ENCODE measurements around the gene GUF1.
A peak's percentile ranks its signal among the peaks of the same experiment; 100 is the strongest.
"Not testable (repeated sequence)": the region's sequence is repeated elsewhere in the genome, so short reads cannot be mapped to it uniquely, and the experiment has no call there.

GUF1 gene

DNA sequence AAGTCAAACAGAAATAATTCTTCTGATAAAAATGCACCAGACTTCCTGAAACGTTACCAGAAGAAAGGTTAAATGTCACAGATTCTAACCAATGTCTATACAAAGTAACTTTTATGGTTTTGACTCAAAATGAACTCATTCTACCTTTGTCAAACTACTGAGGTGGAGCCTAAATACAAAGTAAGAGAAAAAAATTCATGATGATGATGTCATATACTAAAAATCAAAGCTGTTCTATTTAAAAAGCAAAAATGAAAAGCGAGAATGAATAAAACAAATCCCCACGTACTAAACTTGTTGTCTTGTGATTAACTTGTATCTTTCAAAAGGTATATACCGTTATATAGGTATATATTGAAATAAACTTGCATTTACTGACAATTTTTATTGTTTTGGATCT, 26.5 kb downstream of the GUF1 start:
- DNase-seq, result no peak

DNA sequence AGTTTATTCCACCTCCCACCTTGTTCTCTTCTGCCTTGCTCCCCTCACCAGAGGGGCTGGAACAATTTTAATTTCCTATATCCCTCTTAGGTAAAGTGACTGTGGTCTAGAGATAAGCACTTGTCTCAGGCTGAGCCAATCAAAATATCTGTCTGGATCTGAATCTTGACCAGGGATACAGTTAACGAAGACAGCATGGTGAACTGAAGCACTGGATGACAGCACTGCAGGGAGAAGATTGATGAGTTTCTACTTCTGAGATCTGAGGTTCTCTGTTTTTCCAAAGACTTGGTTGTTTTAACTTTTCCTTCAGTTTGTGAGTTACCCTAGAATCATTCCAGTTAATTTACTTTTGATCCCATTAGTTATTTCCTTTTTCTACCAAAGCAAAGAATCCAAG, 34.9 kb downstream of the GUF1 start:
- DNase-seq, result no peak

DNA sequence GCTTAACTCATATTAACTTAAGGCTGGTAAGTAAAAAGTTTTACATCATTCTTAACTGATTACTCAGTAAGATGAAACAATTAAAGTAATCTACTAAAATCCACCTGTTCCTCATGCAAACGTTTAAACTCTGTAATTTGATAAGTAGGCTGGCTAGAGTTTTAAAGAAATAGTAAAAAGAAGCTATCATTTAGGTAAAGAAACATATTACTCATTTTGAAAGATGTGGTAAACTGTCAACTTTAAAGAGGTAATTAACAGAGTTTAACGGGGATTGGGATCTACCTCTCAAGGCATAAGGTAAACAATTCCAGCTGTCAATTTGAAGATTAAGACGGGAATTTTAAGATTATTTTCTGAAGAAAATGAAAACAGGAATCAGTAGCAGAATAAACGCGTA, 38.4 kb downstream of the GUF1 start:
- DNase-seq, result no peak

DNA sequence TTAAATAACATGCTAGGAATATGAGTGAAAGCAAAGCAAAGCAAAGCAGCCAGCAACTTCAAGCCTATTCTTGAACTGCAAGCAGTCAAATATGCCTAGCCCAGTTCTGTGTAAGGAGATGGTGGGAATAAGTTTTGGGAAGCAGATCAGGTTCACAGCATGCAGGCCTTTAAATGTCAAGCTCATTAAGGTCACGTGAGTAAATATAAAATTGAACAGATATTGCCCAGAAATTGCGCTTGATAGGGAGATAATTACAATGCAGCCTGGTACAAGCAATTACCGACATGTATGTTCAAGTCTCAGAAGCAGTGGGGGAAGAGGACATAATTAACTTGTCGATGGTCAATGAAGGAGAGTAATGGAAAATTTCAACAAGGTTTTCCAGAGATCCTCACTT, 42.2 kb downstream of the GUF1 start:
- DNase-seq, result no peak

DNA sequence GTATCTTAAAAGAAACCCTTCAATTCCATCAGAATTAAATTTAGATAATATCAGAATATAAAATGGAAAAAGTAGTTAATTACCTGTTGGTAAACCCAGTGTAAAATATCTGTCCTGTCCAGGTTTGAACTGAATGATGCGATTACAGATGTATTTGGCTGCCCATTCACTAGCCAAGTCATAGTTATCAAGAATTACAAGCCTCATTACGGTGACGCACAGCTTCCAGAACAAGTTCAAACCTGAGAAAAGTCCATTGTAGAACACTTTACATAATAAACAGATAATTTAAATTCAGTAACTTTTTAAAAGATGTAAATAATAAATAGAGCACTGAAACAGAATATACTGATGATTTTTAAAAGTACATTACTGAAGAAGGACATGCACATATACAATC, 43.8 kb downstream of the GUF1 start:
- no peak for DNase-seq

DNA sequence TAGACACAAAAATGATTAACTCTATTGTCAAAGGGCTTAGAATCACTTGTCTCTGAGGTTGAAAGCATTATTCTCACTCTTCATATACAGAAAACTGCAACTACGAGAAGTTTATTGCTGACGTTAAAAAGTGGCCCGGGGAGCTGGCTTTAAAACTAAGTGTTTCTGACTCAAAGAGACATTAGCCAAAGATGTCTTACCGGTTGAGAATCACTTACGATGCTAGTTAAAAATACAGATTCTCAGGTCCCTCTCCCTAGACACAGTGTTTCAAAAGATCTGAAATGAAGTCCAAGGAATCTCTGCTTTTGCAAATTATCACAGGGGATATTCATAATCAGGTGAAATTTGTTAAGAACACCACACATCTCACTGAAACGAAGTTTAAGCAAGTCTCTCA, 46.9 kb downstream of the GUF1 start:
- DNase-seq, result no peak

DNA sequence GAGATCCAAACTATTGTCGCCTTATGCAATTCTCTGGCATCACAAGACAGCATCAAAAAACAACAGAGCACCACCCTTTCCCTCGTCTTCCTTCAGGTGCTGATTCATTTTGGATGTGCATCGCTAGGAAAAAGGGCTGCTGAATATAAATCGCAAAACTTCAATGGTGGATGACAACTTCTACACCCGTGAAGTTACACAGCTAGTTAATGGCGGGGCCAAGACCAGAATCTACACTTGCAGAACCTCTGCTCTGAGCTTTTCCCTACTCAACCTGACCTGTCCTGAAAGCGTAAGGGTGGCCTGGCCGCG, 47.5 kb downstream of the GUF1 start:
- DNase-seq, result no peak

DNA sequence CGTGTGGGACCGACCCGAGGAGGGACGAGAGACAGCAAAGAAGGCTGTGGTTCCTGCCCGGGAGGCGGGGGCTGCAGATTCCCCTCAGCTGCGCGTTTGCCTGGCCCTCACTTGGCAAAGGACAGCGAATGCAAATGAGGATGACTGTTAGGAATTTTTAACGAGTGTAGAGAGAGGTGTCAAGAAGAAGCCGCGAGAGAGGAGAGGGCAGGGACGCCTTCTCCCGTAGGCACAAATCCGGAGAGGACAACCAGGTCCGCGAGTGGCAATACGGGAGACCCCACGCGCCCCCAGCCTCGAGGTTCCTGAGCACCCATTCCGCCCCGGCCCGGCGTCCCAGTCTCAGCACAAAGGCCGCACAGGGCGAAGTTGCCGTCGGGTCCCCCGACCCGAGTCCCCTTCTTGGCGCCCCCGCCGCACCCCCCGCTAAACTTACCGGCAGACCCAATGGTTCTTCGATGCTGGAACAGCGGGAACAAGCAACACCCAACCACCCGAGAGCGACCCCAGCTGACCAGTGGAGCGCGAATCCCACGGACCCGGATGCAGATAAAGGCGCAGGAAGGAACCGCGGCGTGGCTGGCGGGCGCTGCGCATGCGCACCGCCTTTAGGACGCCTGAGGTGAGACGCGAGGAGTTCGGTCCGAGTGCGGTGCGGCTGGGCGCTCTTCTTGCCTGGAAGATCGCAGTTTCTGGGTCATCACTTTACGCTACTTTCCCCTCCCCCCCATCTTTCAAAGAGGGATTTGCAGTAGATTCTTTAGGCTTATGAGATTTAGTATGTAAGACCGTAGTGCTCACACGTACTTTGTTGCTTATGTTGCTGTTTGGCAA, 48.0 kb downstream of the GUF1 start, which contains the start of gene GNPDA2:
Gene GNPDA2 (minus strand): TSS at position 519 of the 834 bp plus-strand sequence. CDS start 4,349 bp downstream, outside the sequence.
- peak; percentile 69 for DNase-seq

DNA sequence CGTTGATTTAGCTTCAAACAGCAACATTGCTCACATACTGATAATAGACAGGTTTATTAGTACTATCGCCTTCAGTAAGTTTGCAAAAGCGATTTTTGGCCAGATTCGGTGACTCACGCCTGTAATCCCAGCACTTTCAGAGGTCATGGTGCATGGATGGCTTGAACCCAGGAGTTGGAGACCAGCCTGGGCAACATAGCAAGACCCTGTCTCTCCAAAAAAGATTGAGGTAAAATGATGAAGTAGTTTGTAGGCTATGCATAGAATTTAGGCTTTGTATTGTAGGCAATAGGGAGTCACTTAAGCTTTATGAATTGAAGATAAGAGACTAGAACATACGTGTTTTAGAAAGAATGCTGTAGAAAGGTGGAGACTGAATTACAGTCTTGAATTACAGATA, 49.3 kb downstream of the GUF1 start:
- DNase-seq, result no peak

DNA sequence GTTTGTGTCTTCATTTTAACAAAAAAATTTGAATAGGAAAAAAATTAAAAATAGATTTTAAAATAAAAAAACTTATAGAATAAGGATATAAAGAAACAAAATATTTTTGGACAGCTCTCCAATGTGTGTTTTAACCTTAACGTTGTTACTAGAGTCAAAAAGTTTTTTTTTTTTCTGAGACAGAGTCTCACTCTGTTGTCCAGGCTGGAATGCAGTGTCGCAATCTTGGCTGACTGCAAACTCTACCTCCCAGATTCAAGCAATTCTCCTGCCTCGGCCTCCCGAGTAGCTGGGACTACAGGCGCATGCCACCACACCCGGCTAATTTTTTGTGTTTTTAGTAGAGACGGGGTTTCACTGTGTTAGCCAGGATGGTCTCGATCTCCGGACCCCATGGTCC, 50.5 kb downstream of the GUF1 start:
- DNase-seq, result not testable (repeated sequence)

DNA sequence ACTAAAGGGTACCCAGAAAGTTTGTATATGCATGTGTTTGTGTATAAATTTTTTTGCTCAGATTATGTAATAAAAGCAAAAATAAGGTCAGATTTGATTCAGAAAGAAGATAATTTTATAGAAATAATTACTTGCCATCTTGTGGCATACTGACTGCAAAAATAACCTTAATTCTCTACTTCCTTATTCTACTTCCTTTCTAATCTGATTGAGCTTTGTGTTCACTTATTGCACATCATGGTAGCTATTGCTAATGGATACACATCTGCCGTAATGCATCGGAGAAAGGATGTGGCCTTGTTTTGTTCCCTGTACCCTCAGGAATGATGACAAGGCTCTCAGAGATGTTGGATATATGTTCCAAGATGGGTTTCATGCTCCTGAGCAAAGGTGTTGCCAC, 58.7 kb downstream of the GUF1 start:
- no peak for DNase-seq

DNA sequence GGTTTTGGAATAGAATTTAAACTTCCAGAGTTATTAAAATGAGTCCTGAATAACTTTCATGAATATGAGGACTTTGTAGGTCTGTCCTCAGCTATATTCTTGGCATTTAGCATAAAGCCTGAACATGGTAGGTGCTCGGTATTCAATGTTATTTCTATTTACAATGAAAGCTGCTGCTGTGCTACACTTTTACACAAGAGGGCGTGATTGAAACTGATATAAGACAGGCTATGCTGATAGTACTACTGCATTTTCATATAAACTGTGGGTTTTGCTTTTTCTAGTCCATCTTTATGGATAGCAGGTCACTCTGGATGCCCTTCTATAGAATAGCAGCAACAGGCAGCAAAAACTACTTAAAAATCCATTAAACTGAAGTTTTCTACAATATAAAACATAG, 60.4 kb downstream of the GUF1 start:
- DNase-seq, result peak; percentile 26

DNA sequence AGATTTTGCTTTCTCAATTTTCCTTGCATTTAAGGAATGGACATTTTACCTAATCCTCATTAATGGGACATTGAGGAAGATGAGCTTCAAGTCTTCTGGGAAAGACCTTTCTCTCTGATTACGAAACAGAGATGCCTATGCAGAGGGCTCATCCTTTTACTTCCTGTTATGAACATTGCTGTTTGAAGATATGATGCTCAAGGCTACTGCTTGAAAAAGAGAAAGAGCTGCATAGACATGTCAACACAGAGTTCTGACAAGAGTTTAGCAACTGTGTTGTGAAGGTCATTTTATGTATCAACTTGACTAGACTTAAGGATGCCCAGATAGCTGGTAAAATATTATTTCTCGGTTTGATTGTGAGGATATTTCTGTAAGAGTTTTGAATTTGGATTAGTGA, 62.0 kb downstream of the GUF1 start:
- no peak for DNase-seq
